HEK293 (cell line): ENCODE measurements around the gene RAMP3.
A peak's percentile ranks its signal among the peaks of the same experiment; 100 is the strongest.

Experiments used
- CTCF ChIA-PET: fragments of 350-600 bp; formaldehyde crosslinking; extraction: SDS; loops from one replicate; lab custom pipeline; 2021; ENCODE audit warnings: antibody characterized with exemption; lab: Yijun Ruan, JAX
- POLR2A ChIA-PET: fragments of 300-600 bp; formaldehyde crosslinking; extraction: SDS; loops from one replicate; lab custom pipeline; 2020; ENCODE audit warnings: antibody characterized with exemption, inconsistent platforms; lab: Yijun Ruan, JAX
- H3K27ac ChIP-seq: fragments of 200-500 bp; sonication (Bioruptor generic); 2 replicates; pipeline ENCODE4 v1.5.1; 2014; ENCODE audit warnings: low read depth, low read length, control low read depth, inconsistent platforms; ENCODE audit errors: extremely low read depth
- H3K36me3 ChIP-seq, 2 experiments: fragments of 200-500 bp in 1 of 2; sonication (Bioruptor generic) in 1 of 2; 1 replicate in 1 of 2; 2 replicates in 1 of 2; pipeline ENCODE4 v1.5.1; 2014 to 2017; ENCODE audit warnings: inconsistent platforms in 2 of 2, low read length in 2 of 2; ENCODE audit not compliant: control insufficient read depth in 2 of 2, insufficient read depth in 1 of 2
- H3K4me1 ChIP-seq: fragments of 200-500 bp; sonication (Bioruptor generic); 2 replicates; pipeline ENCODE4 v1.5.1; 2014; ENCODE audit warnings: mild to moderate bottlenecking, low read length, inconsistent platforms; ENCODE audit not compliant: control insufficient read depth, insufficient read depth
- H3K4me3 ChIP-seq: 2 replicates; pipeline ENCODE4 v1.5.1; 2011; ENCODE audit warnings: low read depth, mild to moderate bottlenecking, control low read depth, low read length, moderate library complexity
- H3K9me3 ChIP-seq: fragments of 200-500 bp; sonication (Bioruptor generic); 2 replicates; pipeline ENCODE4 v1.5.1; 2014; ENCODE audit warnings: low read depth, low read length, inconsistent platforms; ENCODE audit not compliant: control insufficient read depth, insufficient read depth
- ATF2 ChIP-seq: fragments of 450-650 bp; formaldehyde crosslinking; IDR thresholded peaks from 2 replicates; pipeline ENCODE4 v1.5.1; 2016; ENCODE audit warnings: missing biosample characterization, missing genetic modification characterization, low read depth
- BCL6B ChIP-seq: fragments of 450-650 bp; formaldehyde crosslinking; IDR thresholded peaks from 2 replicates; pipeline ENCODE4 v1.5.1; 2017; ENCODE audit warnings: missing biosample characterization, missing genetic modification characterization
- CTCF ChIP-seq: fragments of 450-650 bp; formaldehyde crosslinking; IDR thresholded peaks from 2 replicates; pipeline ENCODE4 v1.5.1; 2016; ENCODE audit warnings: missing biosample characterization, missing genetic modification characterization
- IKZF3 ChIP-seq: fragments of 450-650 bp; IDR thresholded peaks from 2 replicates; pipeline ENCODE4 v1.5.0; 2018; ENCODE audit warnings: missing biosample characterization, mild to moderate bottlenecking, missing genetic modification characterization, moderate library complexity
- KLF10 ChIP-seq: fragments of 450-650 bp; IDR thresholded peaks from 2 replicates; pipeline ENCODE4 v1.5.1; 2018; ENCODE audit warnings: missing biosample characterization, mild to moderate bottlenecking, missing genetic modification characterization
- KLF8 ChIP-seq: fragments of 450-650 bp; formaldehyde crosslinking; IDR thresholded peaks from 2 replicates; pipeline ENCODE4 v1.5.1; 2016; ENCODE audit warnings: missing biosample characterization, missing genetic modification characterization
- KLF9 ChIP-seq: fragments of 450-650 bp; formaldehyde crosslinking; IDR thresholded peaks from 2 replicates; pipeline ENCODE4 v1.5.1; 2016; ENCODE audit warnings: missing biosample characterization, missing genetic modification characterization, low read depth
- TSHZ1 ChIP-seq: fragments of 450-650 bp; formaldehyde crosslinking; IDR thresholded peaks from 2 replicates; pipeline ENCODE4 v1.5.1; 2016; ENCODE audit warnings: missing biosample characterization, missing genetic modification characterization, borderline replicate concordance
- ZBTB17 ChIP-seq: fragments of 450-650 bp; formaldehyde crosslinking; IDR thresholded peaks from 2 replicates; pipeline ENCODE4 v1.5.1; 2016; ENCODE audit warnings: missing biosample characterization, missing genetic modification characterization
- ZBTB48 ChIP-seq: fragments of 450-650 bp; formaldehyde crosslinking; IDR thresholded peaks from 2 replicates; pipeline ENCODE4 v1.5.1; 2016; ENCODE audit warnings: missing biosample characterization, missing genetic modification characterization
- ZBTB6 ChIP-seq: fragments of 450-650 bp; formaldehyde crosslinking; IDR thresholded peaks from 2 replicates; pipeline ENCODE4 v1.5.1; 2017; ENCODE audit warnings: missing biosample characterization, missing genetic modification characterization
- ZBTB8A ChIP-seq: fragments of 450-650 bp; formaldehyde crosslinking; IDR thresholded peaks from 2 replicates; pipeline ENCODE4 v1.5.1; 2016; ENCODE audit warnings: missing biosample characterization, missing genetic modification characterization
- ZNF335 ChIP-seq: fragments of 450-650 bp; formaldehyde crosslinking; conservative IDR thresholded peaks from 2 replicates; pipeline ENCODE4 v1.5.1; 2016; ENCODE audit warnings: missing biosample characterization, missing genetic modification characterization
- ZNF639 ChIP-seq: fragments of 450-650 bp; formaldehyde crosslinking; IDR thresholded peaks from 2 replicates; pipeline ENCODE4 v1.5.1; 2016; ENCODE audit warnings: missing biosample characterization, missing genetic modification characterization
- ZNF654 ChIP-seq: fragments of 450-650 bp; formaldehyde crosslinking; IDR thresholded peaks from 2 replicates; pipeline ENCODE4 v1.5.1; 2016; ENCODE audit warnings: low read depth, missing biosample characterization, missing genetic modification characterization
- ZNF692 ChIP-seq: fragments of 450-650 bp; formaldehyde crosslinking; IDR thresholded peaks from 2 replicates; pipeline ENCODE4 v1.5.1; 2016; ENCODE audit warnings: missing biosample characterization, missing genetic modification characterization

RAMP3 gene

GRCh38 chr7:45133877-45134276 is 23.7 kb upstream of the RAMP3 start (continued):
- TF ChIP-seq TSHZ1 (tag by site-specific recombination) = no peak

GRCh38 chr7:45136106-45137060 is 21.2 kb upstream of the RAMP3 start:
- Histone ChIP-seq H3K4me3 (no peak overlapping the region), H3K36me3 (no peaks in the 10 kb centered on the region), H3K9me3 (no peaks in the 10 kb centered on the region), H3K27ac (no peak overlapping the region)
- POLR2A ChIA-PET = interaction anchor here (0.8 to 1.3 kb wide), 7 partner anchors 25 to 563 kb away, joined by 3 to 13 read pairs (median 3); partner anchors contain the start of genes DDX56, H2AZ2 and TBRG4
- TF ChIP-seq ZBTB17 (tag by site-specific recombination) (peak; percentile 76), ZBTB8A (no peak), ZBTB6 (tag by site-specific recombination) (0 out of 2 replicates have a peak, but pooled peaks have one; percentile 22), KLF10 (0 out of 2 replicates have a peak, but pooled peaks have one; percentile 16), ZNF654 (tag by site-specific recombination) (peak; percentile 94), CTCF (tag by site-specific recombination) (peak; percentile 61), BCL6B (tag by site-specific recombination) (no peak), KLF9 (no peak), ZNF335 (tag by site-specific recombination) (0 out of 2 replicates have a peak, but pooled peaks have one; percentile 15), KLF8 (tag by site-specific recombination) (no peak)
- TF ChIP-seq, all 188 proteins: peak for 6
- H3K4me1 ChIP-seq = no peaks in the 10 kb centered on the region
- CTCF ChIA-PET = interaction anchor here (0.5 to 6.1 kb wide), 37 partner anchors 9 to 896 kb away, joined by 3 to 159 read pairs (median 4); no protein-coding TSS in a partner anchor

- POLR2A ChIA-PET = no interaction called here
- Histone ChIP-seq H3K4me3 (no peak overlapping the region), H3K4me1 (no peaks in the 10 kb centered on the region), H3K9me3 (no peaks in the 10 kb centered on the region), H3K27ac (no peak overlapping the region), H3K36me3 (no peaks in the 10 kb centered on the region)
- CTCF ChIA-PET = interaction anchor here (0.7 to 6.1 kb wide), 3 partner anchors 165 to 282 kb away, joined by 3 to 159 read pairs (median 4); no protein-coding TSS in a partner anchor
- TF ChIP-seq IKZF3 (tag by site-specific recombination) = no peak
- no peak for TF ChIP-seq ZBTB48 (tag by site-specific recombination)
- TF ChIP-seq ATF2 (tag by site-specific recombination) = no peak
- no peak for TF ChIP-seq ZNF639 (tag by site-specific recombination)
- TF ChIP-seq ZNF692 (tag by site-specific recombination) = no peak
These were observed 18.9 kb upstream of the RAMP3 start for GRCh38 chr7:45138433-45139267.
